ENCODE measurements around the gene C1QTNF6. TPM values are rescaled to one million over a fixed set of nuclear protein-coding genes. Genes with fewer than 3 reads are reported as not detected.
"Not testable (repeated sequence)": the region's sequence is repeated elsewhere in the genome, so short reads cannot be mapped to it uniquely, and the experiment has no call there.

C1QTNF6 gene
- total RNA-seq, 1 donor from 2014 or later = 58.3 TPM

DNA sequence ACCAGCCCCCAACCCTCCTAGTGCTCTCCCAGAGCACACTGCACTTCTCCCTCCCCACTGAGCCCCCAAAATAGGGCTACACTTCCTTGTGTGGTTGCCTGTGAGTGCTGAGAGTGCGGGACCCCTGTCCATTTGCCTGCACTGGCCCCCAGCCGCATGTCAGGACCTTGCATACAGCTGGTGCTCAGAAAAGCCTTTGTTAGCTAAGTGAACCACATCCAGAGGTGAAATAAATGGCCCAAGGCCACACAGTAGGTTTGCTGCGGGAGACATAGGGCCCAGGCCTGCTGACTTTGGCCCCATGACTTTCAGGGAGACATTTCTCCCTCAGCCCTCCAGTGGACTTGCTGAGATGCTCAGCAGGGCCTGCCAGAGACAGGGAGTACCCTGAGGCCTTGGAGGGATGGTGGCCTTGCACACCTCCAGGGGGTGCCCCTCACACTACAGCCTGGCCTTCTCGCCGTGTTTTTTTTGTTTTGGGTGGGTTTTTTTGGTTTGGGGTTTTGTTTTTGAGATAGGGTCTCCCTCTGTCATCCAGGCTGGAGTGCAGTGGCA, 14.0 kb upstream of the C1QTNF6 start:
- H3K27me3 Mint-ChIP-seq (ENCODE audit: low read depth) = no peaks in the 10 kb centered on the region
- DNase-seq (ENCODE audit: low spot score in 2 of 2, unreplicated experiment in 2 of 2) = no peak
- no peaks in the 10 kb centered on the region for H3K36me3 Mint-ChIP-seq
- no peak overlapping the region for H3K27ac Mint-ChIP-seq
- no peak overlapping the region for H3K4me3 Mint-ChIP-seq
- TF ChIP-seq, protein P1, sequence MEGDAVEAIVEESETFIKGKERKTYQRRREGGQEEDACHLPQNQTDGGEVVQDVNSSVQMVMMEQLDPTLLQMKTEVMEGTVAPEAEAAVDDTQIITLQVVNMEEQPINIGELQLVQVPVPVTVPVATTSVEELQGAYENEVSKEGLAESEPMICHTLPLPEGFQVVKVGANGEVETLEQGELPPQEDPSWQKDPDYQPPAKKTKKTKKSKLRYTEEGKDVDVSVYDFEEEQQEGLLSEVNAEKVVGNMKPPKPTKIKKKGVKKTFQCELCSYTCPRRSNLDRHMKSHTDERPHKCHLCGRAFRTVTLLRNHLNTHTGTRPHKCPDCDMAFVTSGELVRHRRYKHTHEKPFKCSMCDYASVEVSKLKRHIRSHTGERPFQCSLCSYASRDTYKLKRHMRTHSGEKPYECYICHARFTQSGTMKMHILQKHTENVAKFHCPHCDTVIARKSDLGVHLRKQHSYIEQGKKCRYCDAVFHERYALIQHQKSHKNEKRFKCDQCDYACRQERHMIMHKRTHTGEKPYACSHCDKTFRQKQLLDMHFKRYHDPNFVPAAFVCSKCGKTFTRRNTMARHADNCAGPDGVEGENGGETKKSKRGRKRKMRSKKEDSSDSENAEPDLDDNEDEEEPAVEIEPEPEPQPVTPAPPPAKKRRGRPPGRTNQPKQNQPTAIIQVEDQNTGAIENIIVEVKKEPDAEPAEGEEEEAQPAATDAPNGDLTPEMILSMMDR (IDR thresholded peaks at IDR 0.05; ENCODE audit: unreplicated experiment) = no peak
- no peaks in the 10 kb centered on the region for H3K9me3 Mint-ChIP-seq
- H3K4me1 Mint-ChIP-seq = peaks cover 13% of the 10 kb centered on the region

DNA sequence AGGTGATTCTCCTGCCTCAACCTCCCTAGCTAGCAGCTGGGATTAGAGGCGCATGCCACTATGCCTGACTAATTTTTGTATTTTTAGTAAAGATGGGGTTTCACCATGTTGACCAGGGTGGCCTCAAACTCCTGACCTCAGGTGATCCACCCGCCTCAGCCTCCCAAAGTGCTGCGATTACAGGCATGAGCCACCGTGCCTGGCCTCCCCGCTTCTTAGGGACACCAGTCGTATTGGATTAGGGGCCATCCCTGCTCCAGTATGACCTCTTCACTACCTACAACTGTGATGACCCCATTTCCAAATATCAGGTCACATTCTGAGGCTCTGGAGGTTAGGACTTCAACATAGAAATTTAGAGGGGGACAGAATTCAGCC, 13.4 kb upstream of the C1QTNF6 start:
- H3K4me1 Mint-ChIP-seq = peaks cover 20% of the 10 kb centered on the region
- not testable (repeated sequence) for H3K9me3 Mint-ChIP-seq; H3K27ac Mint-ChIP-seq; DNase-seq (ENCODE audit: low spot score in 2 of 2, unreplicated experiment in 2 of 2); H3K4me3 Mint-ChIP-seq; H3K27me3 Mint-ChIP-seq (ENCODE audit: low read depth); H3K36me3 Mint-ChIP-seq

DNA sequence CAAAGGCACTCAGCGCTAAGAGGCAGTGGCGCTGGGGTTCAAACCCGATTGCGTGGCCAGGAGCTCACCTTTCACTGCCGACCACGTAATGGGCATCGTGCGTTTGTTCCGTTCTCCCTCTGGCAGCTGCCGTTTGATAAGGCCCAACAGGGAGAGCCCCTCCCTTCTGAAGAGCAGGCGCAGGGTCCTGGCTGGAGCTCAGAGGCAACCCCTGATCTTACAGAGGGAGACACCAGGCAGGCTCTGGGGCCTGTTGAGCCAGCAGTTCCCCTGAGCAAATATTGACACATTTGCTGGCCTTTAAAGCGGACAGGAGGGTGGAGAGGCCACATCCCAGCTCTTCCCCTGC, 11.7 kb upstream of the C1QTNF6 start:
- H3K27ac Mint-ChIP-seq = no peak overlapping the region
- TF ChIP-seq, protein P1 (IDR thresholded peaks at IDR 0.05; ENCODE audit: unreplicated experiment) = no peak
- no peaks in the 10 kb centered on the region for H3K27me3 Mint-ChIP-seq (ENCODE audit: low read depth)
- DNase-seq (ENCODE audit: low spot score in 2 of 2, unreplicated experiment in 2 of 2) = no peak
- H3K9me3 Mint-ChIP-seq = no peaks in the 10 kb centered on the region
- H3K4me1 Mint-ChIP-seq = peaks cover 33% of the 10 kb centered on the region
- peak overlapping the region; percentile 77 for H3K4me3 Mint-ChIP-seq
- no peaks in the 10 kb centered on the region for H3K36me3 Mint-ChIP-seq

DNA sequence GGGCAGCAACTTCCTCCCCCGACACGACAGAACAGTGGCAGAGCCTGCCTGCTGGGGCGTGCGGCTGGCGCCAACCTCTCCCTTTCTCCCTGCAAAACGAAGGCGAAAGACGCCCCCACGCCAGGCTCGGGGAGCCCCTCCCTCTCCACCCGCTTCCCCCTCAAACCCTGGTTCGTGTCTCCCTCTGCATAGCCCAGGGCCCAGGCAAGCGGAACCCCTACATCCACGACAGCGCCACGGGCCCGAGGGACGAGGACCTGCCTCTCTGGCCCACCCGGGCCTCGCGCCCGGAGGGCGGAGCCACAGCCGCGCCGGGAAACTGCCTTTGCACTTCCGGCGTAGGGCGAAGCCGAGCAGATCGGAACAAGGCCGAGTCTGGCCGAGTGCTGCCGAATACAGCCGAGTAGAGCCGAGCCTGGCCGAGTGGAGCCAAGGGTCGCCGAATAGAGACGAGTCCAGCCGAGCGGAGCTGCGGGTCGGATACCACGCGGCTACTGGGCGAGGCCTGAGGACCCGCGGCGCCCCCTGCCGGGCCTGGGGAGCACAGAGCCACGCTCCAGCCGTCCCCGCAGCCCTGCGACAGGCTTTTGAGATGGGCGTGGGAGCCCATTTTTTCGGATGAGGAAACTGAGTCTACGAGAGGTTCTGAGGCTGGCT, 11.2 kb upstream of the C1QTNF6 start:
- DNase-seq (ENCODE audit: low spot score in 2 of 2, unreplicated experiment in 2 of 2) = peak; percentile 96 to 100
- Mint-ChIP-seq H3K27ac (peak overlapping the region; percentile 96), H3K4me1 (peaks cover 38% of the 10 kb centered on the region), H3K9me3 (no peaks in the 10 kb centered on the region), H3K36me3 (no peaks in the 10 kb centered on the region), H3K4me3 (peak overlapping the region; percentile 77), H3K27me3 (ENCODE audit: low read depth) (no peaks in the 10 kb centered on the region)
- TF ChIP-seq, protein P1 (IDR thresholded peaks at IDR 0.05; ENCODE audit: unreplicated experiment) = peak; percentile 79

DNA sequence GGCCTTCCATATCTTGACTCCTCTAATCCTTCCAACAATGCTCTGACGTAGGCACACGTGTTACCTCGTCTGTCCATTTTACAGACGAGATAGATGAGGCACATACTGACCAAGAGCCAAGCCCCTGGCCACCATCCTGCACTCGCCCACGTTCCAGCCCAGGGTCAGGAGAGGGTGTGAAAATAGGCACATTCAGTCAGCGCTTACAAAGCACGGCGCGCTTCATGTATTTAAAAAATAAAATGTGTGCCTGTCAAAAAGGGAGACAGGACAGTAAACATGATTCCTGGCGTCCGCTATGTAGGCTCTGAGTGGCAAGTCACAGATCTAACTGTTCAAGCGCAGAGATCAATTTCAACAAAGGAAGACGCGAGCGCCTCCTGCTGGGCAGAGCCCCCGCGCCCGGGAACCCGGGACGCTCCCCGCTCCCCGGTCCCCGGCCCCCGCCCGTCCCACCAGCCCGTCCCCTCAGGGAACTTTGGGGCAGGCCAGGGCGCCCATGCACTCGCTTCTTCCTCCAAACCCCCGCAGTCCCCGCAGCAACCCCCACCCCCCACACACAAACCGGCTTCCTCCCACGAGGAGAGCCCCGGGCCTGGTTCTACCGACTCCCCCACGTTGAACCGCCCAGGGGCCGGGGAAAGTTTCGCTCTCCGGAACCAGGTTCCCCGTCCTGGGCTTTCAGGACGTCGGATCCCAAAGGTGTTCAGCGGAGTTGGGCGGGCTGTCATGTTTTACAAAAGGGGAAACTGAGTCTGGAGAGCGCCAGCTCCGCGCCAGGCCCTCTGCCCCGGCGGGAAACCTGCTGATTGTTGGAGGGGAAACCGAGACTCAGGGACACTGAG, 10.4 kb upstream of the C1QTNF6 start:
- TF ChIP-seq, protein P1 (IDR thresholded peaks at IDR 0.05; ENCODE audit: unreplicated experiment) = peak; percentile 86
- H3K27me3 Mint-ChIP-seq (ENCODE audit: low read depth) = no peaks in the 10 kb centered on the region
- peaks cover 2% of the 10 kb centered on the region for H3K36me3 Mint-ChIP-seq
- peaks cover 44% of the 10 kb centered on the region for H3K4me1 Mint-ChIP-seq
- DNase-seq (ENCODE audit: low spot score in 2 of 2, unreplicated experiment in 2 of 2) = peak; percentile 80 to 94
- H3K9me3 Mint-ChIP-seq = peaks cover 2% of the 10 kb centered on the region
- peak overlapping the region; percentile 96 for H3K27ac Mint-ChIP-seq
- peak overlapping the region; percentile 77 for H3K4me3 Mint-ChIP-seq

All from mesothelial cell of epicardium (in vitro differentiated cells).